Uterus (tissue), 4 donors: Measurements from ENCODE around the gene POU3F1. TPM values are rescaled to one million over a fixed set of nuclear protein-coding genes. Genes with fewer than 3 reads are reported as not detected.
A peak's percentile ranks its signal among the peaks of the same experiment; 100 is the strongest.

ENCODE experiments used
- DNase-seq, 2 donors: peaks; one replicate each; pipeline ENCODE4 v3.0.0-alpha.2; 2019 to 2020
- H3K27ac ChIP-seq, 2 donors: fragments of 200-600 bp; sonication (generic); 1 replicate in 1 of 2; 2 replicates in 1 of 2; pipeline ENCODE4 v1.5.1; 2016 to 2018
- H3K27me3 ChIP-seq, 2 donors: fragments of 200-600 bp; sonication (generic); one replicate each; pipeline ENCODE4 v1.5.1; 2018 to 2019; ENCODE audit warnings: control low read depth in 1 of 2
- H3K36me3 ChIP-seq, 2 donors: fragments of 200-600 bp; sonication (generic); one replicate each; pipeline ENCODE4 v1.5.1; 2019; ENCODE audit warnings: control low read depth in 1 of 2
- H3K4me1 ChIP-seq, 2 donors: fragments of 200-600 bp; sonication (generic); one replicate each; pipeline ENCODE4 v1.5.1; 2018 to 2019; ENCODE audit warnings: control low read depth in 1 of 2
- H3K4me3 ChIP-seq, 2 donors: fragments of 200-600 bp; sonication (generic); 1 replicate in 1 of 2; 2 replicates in 1 of 2; pipeline ENCODE4 v1.5.1; 2018 to 2019; ENCODE audit warnings: mild to moderate bottlenecking in 1 of 2
- H3K9me3 ChIP-seq, 2 donors: fragments of 200-600 bp; sonication (generic); one replicate each; pipeline ENCODE4 v1.5.1; 2019; ENCODE audit warnings: control low read depth in 1 of 2
- CTCF ChIP-seq, 4 experiments: fragments of 200-600 bp in 2 of 4; fragments of 450-650 bp in 2 of 4; sonication (generic) in 2 of 4; IDR thresholded peaks; one replicate each; pipeline ENCODE4 v1.5.1; 2016 to 2019; ENCODE audit warnings: antibody characterized with exemption in 4 of 4, mild to moderate bottlenecking in 2 of 4, moderate library complexity in 1 of 4
- POLR2A ChIP-seq, 2 donors: fragments of 450-650 bp; IDR thresholded peaks; one replicate each; pipeline ENCODE4 v1.6.1; 2016; ENCODE audit warnings: antibody characterized with exemption in 2 of 2, mild to moderate bottlenecking in 1 of 2, moderate library complexity in 1 of 2
- intact Hi-C: fragments of 100-400 bp; cut with DNase I; formaldehyde crosslinking; loops from one replicate; pipeline ENCODE4 v1.15.1; 2023; ENCODE audit warnings: low total_unique reads
- microRNA-seq: library from miRNA; unstranded; fragments of <30 nt; microRNA quantifications from one replicate; pipeline ENCODE4, GENCODE V29; 2016; ENCODE audit warnings: borderline microRNAs expressed, borderline replicate concordance
- small RNA-seq: library from RNA; depleted of rRNA; stranded (forward); fragments of <200 nt; gene quantifications from one replicate; pipeline ENCODE3, GENCODE V24; 2016
- total RNA-seq, 4 donors: library from RNA; depleted of rRNA in 3 of 4; stranded (reverse); fragments of >200 nt in 3 of 4; gene quantifications; one replicate each; pipeline versions ENCODE4 v1.1.0 to v1.2.4, GENCODE V29; 2014 to 2023
- donor health status: DM: yes; HTN: yes; CAD: no.

Gene POU3F1
- total RNA-seq, 4 donors from 2014 or later = not detected

- H3K36me3 ChIP-seq = no peaks in the 10 kb centered on the region
- H3K27me3 ChIP-seq = no peaks in the 10 kb centered on the region
- TF ChIP-seq CTCF (IDR thresholded peaks at IDR 0.05) (no peak), POLR2A (IDR thresholded peaks at IDR 0.05) (no peak)
- H3K27ac ChIP-seq = peak overlapping the region; percentile 94 to 97
- no peaks in the 10 kb centered on the region for H3K9me3 ChIP-seq
- intact Hi-C loops = no loop called here
- peaks cover 3 to 13% of the 10 kb centered on the region in 2 donors for H3K4me1 ChIP-seq
- peak overlapping the region; percentile 46 for H3K4me3 ChIP-seq
- DNase-seq = no peak
These were observed 51.6 kb downstream of the POU3F1 start for GRCh38 chr1:37994886-37995566.

Small RNAs within 50 kb of the gene (microRNA-seq; reads per million reads assigned to microRNA genes)
- gene MIR3659 = 1.5 reads per million

Small RNAs within 50 kb of the gene (small RNA-seq; reads per million reads assigned to genes)
- gene MIR3659 = not detected

Other genes starting within 250 kb of the POU3F1 start
- 10 to 100 TPM; 15.4 to 25.6 (median 20.1) TPM for gene C1orf122, start 239.0 kb downstream of the POU3F1 start, total RNA-seq
- 10 to 100 TPM in 3 of 4 donors, 1 to 10 TPM in 1; 8.5 to 12.0 (median 10.5) TPM for gene YRDC, start 238.6 kb downstream of the POU3F1 start, total RNA-seq
- 10 to 100 TPM in 1 of 4 donors, 1 to 10 TPM in 3; 1.5 to 20.5 (median 4.8) TPM for gene MTF1, start 187.2 kb downstream of the POU3F1 start, total RNA-seq
- gene INPP5B, start 99.7 kb downstream of the POU3F1 start, total RNA-seq = 10 to 100 TPM; 20.2 to 79.4 (median 46.8) TPM
- gene SF3A3, start 56.8 kb downstream of the POU3F1 start, total RNA-seq = 100 to 1,000 TPM in 1 of 4 donors, 10 to 100 TPM in 3; 22.6 to 102 (median 45.4) TPM
- 10 to 100 TPM; 21.0 to 97.5 (median 42.1) TPM for gene FHL3, start 41.3 kb downstream of the POU3F1 start, total RNA-seq
- 10 to 100 TPM in 3 of 4 donors, 1 to 10 TPM in 1; 8.2 to 60.3 (median 36.9) TPM for gene UTP11, start 34.1 kb downstream of the POU3F1 start, total RNA-seq